Keratinocyte (primary cell): ENCODE data around the gene RNF212B.
"Not testable (repeated sequence)": the region's sequence is repeated elsewhere in the genome, so short reads cannot be mapped to it uniquely, and the experiment has no call there.

Experiments used
- EZH2 ChIP-seq: IDR thresholded peaks from one replicate; pipeline ENCODE4 v1.6.1; 2012; ENCODE audit warnings: inconsistent platforms, mild to moderate bottlenecking, low read length, moderate library complexity
- TF ChIP-seq, protein P1 (sequence below), 3 experiments: IDR thresholded peaks in 1 of 3; conservative IDR thresholded peaks in 1 of 3; optimal IDR thresholded peaks in 1 of 3; 2 replicates in 2 of 3; 3 replicates in 1 of 3; pipeline versions ENCODE3 to v1.5.1; 2011; ENCODE audit warnings: low read length in 3 of 3, mild to moderate bottlenecking in 3 of 3, moderate library complexity in 2 of 3, control low read depth in 1 of 3, inconsistent platforms in 1 of 3; ENCODE audit not compliant: insufficient read depth in 2 of 3; ENCODE audit errors: extremely low read depth in 1 of 3

DNA sequence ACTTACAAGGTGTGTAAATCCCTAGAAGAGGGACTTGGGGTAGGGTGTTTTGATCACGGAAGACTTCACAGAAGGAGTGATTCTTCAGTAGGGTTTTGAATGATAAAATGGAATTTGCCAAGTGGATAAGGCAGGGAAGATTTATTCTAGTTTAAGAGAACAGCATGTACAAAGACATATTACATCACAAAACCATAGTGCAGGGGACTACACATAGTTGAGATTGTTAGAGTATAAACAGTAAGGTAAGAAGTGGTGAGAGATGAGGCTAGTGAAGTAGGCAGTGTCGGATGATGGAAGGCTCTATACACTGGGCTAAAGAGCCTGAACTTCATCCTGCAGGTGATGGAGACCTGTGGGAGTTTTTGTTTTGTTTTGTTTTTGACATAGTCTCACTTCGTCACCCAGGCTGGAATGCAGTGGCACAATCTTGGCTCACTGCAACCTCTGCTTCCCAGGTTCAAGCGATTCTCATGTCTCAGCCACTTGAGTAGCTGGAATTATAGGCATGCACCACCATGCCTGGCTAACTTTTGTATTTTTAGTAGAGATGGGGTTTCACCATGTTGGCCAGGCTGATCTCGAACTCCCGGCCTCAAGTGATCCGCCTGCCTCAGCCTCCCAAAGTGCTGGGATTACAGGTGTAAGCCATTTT, 3.5 kb downstream of the RNF212B start:
- TF ChIP-seq, protein P1, sequence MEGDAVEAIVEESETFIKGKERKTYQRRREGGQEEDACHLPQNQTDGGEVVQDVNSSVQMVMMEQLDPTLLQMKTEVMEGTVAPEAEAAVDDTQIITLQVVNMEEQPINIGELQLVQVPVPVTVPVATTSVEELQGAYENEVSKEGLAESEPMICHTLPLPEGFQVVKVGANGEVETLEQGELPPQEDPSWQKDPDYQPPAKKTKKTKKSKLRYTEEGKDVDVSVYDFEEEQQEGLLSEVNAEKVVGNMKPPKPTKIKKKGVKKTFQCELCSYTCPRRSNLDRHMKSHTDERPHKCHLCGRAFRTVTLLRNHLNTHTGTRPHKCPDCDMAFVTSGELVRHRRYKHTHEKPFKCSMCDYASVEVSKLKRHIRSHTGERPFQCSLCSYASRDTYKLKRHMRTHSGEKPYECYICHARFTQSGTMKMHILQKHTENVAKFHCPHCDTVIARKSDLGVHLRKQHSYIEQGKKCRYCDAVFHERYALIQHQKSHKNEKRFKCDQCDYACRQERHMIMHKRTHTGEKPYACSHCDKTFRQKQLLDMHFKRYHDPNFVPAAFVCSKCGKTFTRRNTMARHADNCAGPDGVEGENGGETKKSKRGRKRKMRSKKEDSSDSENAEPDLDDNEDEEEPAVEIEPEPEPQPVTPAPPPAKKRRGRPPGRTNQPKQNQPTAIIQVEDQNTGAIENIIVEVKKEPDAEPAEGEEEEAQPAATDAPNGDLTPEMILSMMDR (optimal IDR thresholded peaks at IDR 0.05 in 1 of 3, IDR thresholded peaks at IDR 0.05 in 1 of 3, conservative IDR thresholded peaks at IDR 0.05 in 1 of 3; ENCODE audit: extremely low read depth in 1 of 3, insufficient read depth in 2 of 3, low read length in 3 of 3), result not testable (repeated sequence)
- not testable (repeated sequence) for TF ChIP-seq EZH2
